Activated CD4-positive, alpha-beta T cell treated with anti-CD3 and anti-CD28 coated beads, Interleukin-2, amount 50 U/mL, for 4 hours (primary cell): ENCODE data around the gene OXGR1.
"Not testable (repeated sequence)": the region's sequence is repeated elsewhere in the genome, so short reads cannot be mapped to it uniquely, and the experiment has no call there.

Experiments
- DNase-seq, 2 experiments: peaks; one replicate each; pipeline ENCODE4 v3.0.0-alpha.2; 2020

The OXGR1 gene

DNA sequence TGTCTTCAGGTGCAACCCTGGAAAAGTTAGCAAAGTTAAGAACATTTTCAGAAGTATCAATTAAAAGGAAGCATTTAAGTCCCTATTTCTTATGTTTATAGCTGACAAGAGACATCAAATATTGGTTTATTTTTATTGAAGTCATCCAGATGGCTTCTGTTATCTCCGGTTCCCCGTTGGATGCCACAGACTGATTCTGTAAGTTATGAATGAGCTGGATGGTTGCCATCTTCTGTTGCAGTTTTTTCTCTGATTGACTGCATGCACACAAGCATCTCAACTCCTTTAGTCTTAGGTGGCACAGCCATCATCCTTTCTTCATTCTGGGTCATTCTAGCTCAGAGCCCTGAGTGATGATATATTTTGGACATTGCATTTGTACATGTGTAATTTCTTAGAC, 10.6 kb upstream of the OXGR1 start:
- DNase-seq = no peak

DNA sequence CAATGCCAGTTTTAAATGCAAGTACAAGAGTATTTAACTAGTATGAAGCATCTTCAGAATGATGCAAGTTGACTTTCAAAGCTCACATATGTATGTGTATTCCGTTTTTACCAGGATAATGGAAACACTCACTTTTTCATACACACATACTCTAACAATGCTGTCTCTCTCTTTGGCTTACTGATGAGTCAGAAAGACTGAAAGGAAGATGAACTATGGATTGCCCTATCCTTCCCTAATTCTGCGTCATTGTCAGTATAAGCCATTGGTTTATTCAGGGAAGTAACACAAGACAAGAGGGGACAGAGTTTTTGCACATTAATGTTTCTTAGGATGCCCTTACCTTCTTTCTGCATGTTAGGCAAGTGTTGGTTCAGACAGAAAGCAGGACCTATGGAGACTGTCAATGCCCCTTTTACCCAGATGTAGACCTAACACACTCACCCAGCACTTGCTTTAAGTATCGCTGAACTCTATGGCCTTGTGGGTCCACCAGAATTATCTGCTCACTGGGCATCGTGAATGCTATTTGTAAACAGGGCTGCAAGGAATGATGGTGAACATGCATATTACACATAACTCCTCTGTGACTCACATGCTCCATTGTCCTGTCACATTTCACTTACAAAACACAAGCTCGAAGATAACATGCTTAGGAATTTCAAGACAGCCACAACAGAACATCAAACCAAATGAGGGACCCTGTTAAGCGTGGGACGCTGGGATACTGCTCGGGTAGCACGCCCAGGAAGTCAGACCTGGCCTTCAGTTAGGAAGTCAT, 10.0 kb upstream of the OXGR1 start:
- no peak for DNase-seq

DNA sequence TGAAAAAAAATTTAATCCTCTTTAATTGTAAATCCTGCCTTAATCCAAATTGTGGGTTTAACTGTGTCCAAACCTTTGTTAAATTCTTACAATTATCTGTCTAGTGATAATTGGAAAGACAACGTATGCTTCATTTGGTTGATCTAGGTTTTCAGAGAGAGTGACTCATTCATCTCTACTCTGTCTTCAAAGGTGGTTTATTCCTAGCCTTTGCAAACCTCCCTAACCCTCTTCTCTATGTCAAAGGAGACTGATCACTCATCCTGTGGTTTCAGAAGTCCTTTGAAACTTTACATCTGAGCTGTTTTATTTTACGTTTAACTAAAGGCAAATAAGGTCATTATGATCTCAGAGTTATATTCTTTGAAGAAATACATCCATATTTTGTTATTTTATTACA, 8.8 kb upstream of the OXGR1 start:
- DNase-seq = no peak

DNA sequence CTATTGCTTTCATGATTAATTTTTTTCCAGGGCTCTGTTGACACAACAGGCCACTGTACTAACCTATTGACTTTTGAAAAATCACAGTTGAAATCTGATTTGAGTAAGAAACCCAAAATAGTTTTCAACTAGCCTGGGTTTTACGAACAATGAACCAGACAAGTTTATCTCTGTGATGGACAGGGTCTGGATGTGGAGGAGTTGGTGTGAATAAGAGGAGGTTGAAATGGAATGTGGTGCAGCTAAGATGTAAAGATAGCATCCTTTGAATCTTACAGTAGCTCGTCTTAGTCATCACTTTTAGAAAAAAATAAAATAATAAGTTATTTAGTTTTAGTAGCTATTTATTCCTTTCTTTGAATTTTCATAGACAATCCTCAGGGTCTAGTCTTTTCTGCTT, 8.3 kb upstream of the OXGR1 start:
- DNase-seq = no peak

DNA sequence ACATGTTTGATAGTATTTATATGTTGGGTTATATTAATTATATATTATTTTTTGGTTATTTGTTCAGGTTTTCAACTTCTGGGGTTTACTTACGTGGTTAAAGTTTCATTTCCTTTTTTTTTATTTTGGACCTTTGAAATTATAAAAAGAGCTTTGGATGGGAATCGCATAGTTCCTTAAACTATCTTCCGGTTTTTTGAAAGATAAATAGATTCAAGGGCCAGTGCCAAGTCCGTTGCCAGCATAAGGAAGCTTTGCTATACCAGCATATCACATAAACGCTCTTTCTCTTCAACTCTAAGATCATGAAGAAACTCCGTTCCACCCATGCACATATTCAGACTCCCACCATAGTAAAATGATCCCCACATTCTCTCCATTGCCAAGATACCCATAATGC, 7.4 kb upstream of the OXGR1 start:
- DNase-seq = no peak

DNA sequence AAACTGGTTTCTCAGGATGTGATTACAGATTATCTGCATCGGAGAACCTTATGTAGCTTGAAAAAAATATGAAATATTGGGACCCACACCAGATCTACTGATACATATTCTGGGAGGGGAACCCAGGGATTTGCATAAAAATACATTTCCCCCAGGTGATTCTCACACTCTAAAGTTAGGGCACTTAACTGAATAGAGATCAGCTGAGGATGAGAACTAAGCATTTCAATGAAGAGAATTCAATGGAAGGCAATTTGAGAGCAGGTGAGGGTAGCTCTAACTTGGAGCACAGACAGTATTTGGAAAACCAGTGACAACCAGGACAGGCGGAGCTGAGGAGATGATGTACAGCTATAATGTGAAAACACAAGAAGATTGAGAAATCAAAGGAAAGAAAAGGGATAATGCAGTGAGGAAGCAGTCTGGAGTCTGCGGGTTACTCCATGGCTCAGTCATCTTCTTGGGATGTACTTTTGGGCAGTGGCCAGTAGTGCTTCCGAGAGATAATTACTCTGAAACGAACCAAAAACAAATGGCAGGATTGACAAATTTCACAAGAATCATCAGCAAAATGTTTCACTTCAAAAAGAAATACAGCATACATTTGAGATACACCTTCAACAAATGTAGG, 6.1 kb upstream of the OXGR1 start:
- DNase-seq = no peak

DNA sequence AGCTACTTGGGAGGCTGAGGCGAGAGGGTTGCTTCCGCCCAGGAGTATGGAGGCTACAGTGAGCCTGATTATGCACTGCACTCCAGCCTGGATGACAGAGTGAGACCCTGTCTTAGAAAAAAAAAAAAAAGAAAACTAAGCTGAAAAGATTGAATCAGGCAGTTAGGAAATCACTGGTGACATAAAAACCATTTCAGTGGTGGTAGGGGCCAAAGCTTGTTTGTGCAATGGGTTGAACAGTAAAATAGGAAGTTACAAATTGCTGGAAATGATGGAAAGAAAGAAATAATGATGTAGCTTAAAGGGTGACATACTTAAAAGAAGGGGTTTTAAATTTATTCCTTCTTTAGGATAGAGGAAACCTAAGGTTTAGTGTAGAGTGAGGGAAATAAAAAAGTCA, 4.8 kb upstream of the OXGR1 start:
- no peak for DNase-seq

DNA sequence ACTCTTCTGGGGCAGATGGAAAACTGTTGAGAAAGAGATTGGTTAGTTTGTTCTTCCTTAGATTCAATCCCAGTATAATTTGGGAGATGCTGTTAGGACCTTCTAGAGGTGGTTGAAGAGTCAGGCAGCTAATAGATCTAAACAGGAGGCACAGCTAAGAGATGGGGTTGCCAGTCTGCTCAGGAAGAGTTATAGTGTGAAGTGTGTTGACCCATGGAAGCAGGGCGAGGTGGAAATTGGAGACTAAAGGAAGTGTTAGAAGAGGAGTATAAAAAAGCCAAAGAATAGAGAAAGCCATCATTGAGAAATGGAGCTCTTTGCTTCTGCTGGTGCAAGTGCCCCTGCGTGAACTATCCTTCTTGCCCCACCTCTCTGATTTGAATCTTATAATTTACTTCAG, 3.8 kb upstream of the OXGR1 start:
- DNase-seq = no peak

DNA sequence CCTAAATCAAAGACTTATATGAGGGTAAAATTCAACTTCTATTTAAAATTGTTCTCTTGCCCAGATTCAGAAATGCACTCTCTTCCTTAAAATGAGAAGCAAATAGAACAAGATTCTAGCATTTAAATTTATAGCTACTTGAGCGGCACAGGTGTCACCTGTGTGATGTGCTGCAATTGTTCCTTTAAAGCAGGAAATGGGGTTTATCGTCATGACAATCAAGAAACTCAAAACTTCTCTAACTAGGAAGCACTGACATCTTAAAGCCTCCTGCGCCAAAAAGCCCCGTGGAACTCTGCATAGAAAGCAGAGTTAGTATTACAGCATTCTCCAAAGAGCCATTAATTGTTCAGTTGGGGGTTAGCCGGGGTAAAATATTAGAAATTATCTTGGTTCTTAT, 2.6 kb upstream of the OXGR1 start:
- no peak for DNase-seq

DNA sequence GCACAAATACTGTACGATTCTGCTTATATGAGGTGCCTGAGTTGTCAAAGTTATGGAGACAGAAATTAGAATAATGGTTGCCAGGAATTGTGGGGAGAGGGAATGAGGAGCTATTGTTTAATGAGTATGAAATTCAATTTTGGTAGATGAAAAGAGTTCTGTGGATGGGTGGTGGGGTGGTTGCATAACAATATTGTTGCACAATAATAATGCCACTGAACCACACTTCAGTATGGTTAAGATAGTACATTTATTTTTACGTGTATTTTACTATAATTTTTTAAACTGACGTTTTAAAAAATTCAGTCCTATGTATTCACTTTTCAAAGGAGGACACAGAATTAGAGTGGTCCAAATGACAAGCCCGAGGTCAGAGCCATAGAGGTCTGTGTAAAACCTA, 1.8 kb upstream of the OXGR1 start:
- DNase-seq = no peak

DNA sequence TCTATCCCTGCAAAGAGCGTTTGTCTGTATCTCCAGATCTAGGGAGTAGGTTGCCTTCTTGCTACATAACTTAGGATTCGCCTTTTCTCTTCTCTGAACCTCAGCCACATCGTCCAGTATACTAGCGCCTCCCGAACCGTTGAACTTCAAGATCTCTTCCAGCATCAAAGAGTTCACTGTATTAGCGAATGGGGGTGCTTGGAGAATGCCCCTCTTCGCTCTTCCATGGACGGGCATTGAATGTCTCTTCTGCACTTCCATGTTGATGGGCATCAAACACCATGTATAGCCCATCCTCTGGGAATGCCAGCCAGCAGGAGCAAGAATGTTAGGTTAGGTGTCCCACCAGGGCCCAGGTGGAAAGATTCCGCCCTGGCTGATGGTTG, 575 bp upstream of the OXGR1 start:
- DNase-seq = no peak

DNA sequence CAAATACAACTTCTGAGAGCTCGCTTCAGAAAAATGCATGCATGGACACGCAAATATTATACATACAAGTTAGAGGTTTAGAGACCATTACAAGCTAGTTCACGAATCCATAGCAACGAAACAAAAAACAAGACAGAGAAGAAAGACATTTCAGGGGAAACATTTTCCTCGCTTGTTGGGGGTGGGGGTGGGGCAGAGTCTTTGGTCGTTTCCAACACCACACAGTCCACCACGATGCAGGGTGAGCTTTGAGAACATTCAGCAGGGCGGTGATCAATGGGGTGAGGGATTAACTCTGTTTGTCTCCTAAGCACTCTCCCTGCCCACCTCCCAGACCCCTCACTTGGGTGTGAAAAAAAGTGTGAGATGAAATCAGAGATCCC, 651 bp downstream of the OXGR1 start:
- DNase-seq = no peak

DNA sequence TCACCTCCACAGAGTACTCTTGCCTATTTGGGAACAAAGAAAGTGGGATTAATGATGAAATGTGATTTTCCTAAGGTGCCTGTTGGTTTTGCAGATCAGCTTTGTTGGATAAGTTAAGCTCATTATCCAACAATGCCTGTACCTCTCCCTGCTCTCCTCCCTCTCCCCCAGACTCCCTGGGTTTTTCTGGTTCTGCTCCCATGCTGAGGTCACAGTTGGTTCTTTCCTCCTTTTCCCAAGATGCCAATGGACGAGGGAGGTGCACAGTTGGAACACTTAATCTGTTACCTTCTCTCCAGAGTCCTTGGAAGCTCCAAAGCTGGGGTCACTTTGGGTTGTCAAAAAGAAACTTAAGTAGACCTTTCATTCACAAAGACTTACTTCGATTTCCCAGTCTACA, 1.6 kb downstream of the OXGR1 start:
- DNase-seq = no peak

DNA sequence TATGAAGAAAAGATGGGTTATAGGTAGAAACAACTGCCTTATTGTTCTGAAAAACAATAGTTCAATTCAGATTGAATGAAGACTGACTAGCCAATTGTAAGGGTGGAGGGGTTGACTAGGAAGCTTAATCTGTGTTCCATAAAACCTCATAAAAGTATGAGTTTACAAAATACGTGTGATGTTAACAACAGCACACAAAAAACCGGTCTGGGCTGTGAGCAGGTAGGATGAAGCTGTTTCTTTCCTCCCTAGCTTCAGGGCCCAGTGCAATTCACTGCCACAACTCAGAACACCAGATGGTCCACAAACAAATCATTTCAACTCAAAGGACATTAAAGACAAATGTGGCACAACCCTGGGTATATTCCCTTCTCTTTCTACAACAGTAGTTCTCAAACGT, 3.2 kb downstream of the OXGR1 start:
- no peak for DNase-seq

DNA sequence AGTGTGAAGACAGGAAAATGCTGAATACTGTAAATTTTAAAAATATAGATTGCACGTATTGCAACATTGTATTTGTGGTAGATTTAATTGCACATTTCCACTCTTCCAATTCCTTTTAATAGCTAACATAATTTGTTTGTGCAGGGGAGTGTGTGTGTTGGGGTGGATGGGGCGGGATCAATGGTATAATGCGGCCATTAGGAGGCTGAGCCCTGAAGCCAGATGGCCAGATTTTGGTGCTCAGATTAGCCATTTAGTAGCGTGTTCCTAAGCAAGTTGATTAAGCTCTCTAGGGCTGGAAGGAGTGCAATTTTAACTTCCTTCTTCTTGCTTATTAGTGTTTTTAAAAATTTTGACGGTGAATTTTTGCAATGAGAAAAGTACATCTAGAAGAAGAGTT, 5.8 kb downstream of the OXGR1 start:
- no peak for DNase-seq

DNA sequence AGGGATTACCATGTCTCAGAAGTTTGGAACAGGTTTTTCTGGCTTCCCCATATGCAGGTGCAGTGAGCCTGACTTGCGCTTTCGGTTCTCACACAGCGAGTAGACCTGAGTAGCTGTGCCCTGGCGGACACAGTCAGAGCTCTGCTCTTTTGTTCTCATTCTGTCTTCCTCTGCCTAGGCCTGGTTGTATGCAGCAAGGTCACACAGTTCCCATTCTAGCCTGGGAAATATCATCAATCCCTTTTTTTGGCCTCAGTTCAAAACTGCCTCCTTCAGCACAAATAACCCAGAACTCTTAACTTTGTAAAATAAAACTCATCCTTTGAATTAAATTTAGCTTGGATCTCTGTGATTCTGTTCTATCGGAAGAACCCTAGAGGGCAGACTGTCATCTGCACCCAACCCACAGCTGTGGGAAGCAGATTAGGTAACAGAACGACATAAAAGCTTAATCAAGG, 10.2 kb downstream of the OXGR1 start:
- no peak for DNase-seq

DNA sequence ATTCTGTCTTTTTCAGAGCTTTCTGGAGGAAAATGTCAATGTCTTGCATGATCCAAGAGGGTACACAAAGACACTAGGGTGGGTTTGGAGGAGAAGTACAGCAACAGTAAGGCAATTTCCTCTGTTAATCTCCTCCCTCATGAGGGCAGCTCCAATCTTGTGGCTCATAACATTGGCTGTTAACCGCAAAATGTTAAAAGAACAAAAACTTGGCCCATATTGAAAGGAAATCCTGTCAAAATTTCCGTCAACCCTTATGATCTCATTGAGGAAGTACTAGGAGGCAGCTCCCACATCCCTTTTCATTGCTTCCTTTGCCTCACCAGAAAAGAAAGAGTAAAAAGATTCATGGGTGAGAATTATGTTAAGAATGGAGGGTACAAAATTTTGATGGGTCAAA, 11.6 kb downstream of the OXGR1 start:
- DNase-seq = no peak

DNA sequence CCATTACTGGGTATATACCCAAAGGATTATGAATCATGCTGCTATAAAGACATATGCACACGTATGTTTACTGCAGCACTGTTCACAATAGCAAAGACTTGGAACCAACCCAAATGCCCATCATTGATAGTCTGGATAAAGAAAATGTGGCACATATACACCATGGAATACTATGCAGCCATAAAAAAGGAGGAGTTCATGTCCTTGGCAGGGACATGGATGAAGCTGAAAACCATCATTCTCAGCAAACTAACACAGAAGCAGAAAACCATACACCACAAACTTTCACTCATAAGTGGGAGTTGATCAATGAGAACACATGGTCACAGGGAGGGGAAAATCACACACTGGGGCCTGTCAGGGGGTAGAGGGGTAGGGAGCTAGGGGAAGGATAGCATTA, 14.4 kb downstream of the OXGR1 start:
- DNase-seq = not testable (repeated sequence)

DNA sequence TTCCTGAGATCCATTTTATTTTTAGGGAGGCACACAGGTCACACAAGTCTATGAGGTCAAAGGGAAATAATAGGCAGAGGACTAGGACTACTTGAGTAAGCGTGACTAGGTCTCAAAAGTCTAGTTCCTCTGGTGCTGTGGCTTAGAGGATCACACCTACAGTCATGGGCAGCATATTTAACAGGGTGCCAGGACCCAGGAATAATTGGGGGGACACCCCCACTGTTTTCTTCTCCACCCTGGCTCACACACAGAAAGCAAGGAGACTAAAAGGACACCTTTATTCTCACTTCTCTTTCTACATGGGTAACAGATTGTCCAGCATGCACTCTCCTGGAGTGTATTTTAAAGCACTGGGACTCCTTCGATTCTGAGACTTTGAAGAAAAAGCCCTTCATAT, 26.2 kb downstream of the OXGR1 start:
- no peak for DNase-seq

DNA sequence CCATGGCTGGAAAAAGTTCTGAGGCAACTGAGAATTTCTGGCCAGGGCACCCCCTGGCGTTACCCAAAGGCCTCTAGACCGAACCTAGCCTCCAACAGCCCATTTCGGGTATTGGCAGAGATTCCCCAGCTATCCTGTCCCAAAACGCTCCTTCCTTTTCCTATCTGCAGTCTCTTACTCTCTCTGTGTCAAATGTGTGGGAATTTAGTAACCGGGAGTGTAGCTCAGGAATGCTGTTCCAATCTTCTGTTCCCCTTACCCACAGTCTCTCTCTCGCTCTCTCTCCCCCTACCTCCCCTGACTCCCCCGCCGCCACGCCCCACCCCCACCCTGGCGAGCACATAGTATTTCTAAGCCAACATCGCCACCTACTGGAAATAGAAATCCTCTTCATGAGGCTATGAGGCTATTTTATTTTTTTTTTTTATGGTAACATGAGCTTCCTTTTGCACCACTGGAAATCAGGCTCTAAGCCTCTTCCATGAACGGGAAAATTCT, 27.0 kb downstream of the OXGR1 start:
- no peak for DNase-seq

DNA sequence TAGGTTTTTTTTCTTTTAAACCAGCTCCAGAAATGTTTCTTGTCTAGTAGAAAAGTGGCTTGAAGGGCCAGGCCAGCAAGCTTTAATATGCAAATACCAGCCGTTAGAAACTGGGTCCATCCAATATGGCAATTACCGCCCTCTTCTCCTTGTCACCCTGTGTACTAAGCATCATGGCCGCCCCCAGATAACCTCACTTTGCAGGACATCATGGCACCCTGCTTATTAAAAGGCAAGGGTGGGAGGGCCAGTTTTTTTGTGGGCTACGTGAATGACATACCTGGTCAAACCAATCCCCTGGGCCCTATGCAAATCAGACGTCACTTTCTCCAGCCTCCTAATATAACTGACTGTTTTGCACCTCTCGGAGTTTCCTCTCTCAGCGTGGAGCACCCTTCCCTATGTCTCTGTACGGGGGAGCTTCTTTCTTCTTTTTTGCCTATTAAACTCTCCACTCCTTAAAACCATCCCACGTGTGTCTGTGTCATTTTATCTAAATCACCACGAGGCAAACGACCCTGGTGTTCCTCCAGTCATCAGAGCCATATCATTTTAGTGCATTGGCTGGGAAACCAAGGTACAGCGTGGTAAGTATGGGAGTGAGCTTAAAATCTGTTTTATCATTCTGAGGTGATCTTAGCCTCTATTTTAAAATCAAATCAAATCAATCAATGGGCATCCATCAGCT, 27.7 kb downstream of the OXGR1 start:
- DNase-seq = no peak

DNA sequence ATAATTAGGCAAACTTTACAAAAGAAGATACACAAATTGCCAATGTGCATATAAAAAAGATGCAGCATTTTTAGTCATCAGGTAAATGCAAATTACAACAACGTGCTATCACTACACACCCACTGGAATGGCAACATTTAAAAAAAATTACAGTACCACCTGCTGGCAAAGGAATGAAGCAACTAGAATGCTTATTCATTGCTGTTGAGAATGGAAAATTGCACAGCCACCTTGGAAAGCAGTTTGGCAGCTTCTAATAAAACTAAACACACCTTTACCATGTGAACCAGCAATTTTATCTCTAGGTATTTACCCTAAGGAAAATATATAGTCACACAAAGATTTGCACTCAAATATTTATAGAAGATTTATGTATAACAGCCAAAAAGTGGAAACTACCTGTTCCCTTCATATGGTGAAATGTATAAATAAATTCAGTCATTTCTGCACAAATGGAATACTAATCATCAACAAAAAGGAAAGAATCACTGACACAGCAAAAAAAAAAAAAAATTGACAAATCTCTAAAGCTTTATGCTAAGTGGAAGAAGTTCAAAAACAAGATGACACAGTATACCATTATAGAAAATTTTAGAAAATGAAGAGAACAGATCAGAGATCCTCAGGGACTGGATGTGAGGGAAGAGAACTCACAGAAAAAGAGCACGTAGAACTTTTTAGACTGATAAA, 30.3 kb downstream of the OXGR1 start:
- no peak for DNase-seq

DNA sequence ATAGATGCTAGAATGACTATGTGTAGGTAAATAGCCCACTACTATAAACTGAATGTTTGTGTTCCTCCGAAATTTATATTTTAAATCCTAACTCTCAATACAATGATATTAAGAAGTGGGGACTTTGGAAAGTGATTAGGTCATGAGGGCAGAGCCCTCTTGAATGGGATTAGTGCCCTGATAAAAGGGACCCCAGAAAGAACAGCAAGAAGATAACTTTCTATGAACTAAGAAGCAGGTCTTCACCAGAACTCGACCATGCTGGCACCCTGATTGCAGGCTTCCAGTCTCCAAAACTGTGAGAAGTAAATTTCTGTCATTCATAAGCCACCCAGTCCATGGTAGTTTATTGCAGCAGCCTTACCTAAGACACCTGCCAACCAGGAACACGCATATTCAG, 33.9 kb downstream of the OXGR1 start:
- DNase-seq = no peak
